ENCODE results near the gene ANKS3. TPM values are rescaled to one million over a fixed set of nuclear protein-coding genes. Genes with fewer than 3 reads are reported as not detected.
A peak's percentile ranks its signal among the peaks of the same experiment; 100 is the strongest.

ANKS3 gene
- total and polyA plus RNA-seq, 7 donors: 5.2 to 15.0 (median 9.1) TPM

DNA sequence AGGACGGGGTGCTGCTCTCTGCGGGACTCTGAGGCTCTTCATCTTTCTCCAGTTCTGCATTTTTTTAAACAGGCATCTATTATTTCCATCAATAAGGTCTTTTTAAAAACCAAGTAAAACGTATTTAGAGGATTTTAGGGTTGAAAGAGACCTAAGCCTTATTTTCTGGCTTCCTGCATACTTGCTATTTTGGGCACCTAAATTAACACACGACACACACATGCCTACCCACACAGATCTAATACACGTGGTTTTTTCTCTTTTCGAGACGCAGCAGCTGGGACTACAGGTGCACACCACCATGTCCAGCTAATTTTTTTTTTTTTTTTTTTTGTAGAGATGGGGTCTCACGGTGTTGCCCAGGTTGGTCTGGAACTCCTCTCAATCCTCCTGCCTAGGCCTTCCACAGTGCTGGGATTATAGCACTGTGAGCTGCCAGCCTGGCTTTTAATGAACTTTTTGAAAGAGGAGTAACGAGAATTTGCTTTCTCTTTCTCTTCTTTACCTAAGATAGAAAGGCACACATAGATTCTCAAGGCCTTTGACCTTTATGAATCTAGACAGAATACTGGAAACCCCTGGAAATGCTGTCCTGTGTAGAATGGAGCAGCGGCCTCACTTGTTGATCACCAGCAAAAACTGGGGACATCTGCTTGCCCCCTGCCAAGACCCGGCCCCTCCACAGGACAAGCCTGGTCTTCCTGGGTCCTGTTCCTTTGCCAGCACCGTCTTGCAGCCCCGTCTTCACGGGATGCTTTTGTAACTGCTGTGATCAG lies 14.0 kb upstream of the ANKS3 start:
- Histone ChIP-seq H3K4me1 (peaks cover 9% of the 10 kb centered on the region), H3K9me3 (no peaks in the 10 kb centered on the region), H3K4me3 (no peak overlapping the region), H3K36me3 (ENCODE audit: insufficient read depth in 1 of 2, low read depth in 1 of 2) (peaks cover 2 to 41% of the 10 kb centered on the region in 2 donors), H3K27me3 (ENCODE audit: insufficient read depth in 3 of 3, low read length in 2 of 3) (peaks cover 0 to 1% (median 0%) of the 10 kb centered on the region in 3 donors), H3K27ac (no peak overlapping the region)
- ATAC-seq (no peak), DNase-seq (no peak)
- TF ChIP-seq, protein P1, sequence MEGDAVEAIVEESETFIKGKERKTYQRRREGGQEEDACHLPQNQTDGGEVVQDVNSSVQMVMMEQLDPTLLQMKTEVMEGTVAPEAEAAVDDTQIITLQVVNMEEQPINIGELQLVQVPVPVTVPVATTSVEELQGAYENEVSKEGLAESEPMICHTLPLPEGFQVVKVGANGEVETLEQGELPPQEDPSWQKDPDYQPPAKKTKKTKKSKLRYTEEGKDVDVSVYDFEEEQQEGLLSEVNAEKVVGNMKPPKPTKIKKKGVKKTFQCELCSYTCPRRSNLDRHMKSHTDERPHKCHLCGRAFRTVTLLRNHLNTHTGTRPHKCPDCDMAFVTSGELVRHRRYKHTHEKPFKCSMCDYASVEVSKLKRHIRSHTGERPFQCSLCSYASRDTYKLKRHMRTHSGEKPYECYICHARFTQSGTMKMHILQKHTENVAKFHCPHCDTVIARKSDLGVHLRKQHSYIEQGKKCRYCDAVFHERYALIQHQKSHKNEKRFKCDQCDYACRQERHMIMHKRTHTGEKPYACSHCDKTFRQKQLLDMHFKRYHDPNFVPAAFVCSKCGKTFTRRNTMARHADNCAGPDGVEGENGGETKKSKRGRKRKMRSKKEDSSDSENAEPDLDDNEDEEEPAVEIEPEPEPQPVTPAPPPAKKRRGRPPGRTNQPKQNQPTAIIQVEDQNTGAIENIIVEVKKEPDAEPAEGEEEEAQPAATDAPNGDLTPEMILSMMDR (IDR thresholded peaks at IDR 0.05): no peak
- 62 to 74% (median 68%) methylated on average over 14 of the region's 14 CpGs for WGBS, 3 donors
- intact Hi-C loops (cut with DNase I): no loop called here

DNA sequence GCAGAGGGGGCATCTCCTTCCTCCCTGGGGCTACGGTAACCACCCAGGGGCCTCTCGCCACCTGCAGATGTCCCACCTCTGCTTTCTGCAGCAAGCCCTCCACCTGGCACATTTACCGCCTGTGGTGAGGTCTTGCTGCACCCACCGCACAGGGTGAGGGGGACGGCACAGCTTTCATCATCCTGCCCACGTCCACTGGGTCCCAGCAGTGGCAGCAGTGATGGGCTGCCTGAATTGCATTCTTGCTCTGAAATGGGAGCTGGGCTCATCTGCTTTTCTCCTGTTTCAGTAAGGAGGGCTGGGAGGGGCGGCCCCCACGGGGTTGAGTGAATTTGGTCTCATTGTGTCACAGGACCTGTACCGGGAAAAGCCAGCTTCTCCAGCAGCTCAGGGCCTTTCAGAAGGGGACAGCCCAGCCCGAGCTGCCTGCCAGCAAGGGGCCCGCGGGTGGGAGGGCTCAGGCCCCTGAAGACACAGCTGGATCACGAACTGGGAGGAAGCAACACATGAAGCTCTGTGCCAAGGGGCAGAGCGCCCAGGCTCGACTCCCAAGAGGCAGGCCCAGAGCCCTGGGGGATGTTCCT lies 13.0 kb upstream of the ANKS3 start:
- no peak for DNase-seq
- peak; percentile 20 to 36 (median 30) for ATAC-seq
- WGBS, 3 donors: 28 to 46% (median 34%) methylated on average over 15 of the region's 15 CpGs
- H3K27me3 ChIP-seq (ENCODE audit: insufficient read depth in 3 of 3, low read length in 2 of 3): peaks cover 0 to 1% (median 0%) of the 10 kb centered on the region in 3 donors
- no peaks in the 10 kb centered on the region for H3K9me3 ChIP-seq
- H3K36me3 ChIP-seq (ENCODE audit: insufficient read depth in 1 of 2, low read depth in 1 of 2): peaks cover 0 to 31% of the 10 kb centered on the region in 2 donors
- TF ChIP-seq, protein P1 (IDR thresholded peaks at IDR 0.05): no peak
- H3K4me1 ChIP-seq: peaks cover 9% of the 10 kb centered on the region
- H3K4me3 ChIP-seq: no peak overlapping the region
- no peak overlapping the region for H3K27ac ChIP-seq
- intact Hi-C loops (cut with DNase I): no loop called here

DNA sequence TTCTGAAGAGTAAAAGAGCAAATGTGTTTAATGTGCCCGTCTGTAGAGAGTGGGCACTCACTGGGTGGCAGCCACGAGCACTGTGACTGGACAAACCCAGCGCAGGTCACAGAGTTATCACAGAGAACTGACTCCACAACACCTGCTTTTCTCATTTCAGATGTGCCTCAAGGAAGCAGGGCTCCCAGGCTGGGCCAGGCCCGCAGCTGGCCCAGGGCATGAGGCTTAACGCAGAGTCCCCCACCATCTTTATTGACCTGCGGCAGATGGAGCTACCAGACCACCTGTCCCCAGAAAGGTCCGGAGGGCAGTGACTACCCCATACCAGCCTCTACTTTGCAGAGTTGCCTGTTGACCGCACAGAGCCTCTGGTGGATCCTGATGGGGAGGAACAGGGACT lies 12.1 kb upstream of the ANKS3 start:
- DNase-seq (no peak), ATAC-seq (peak; percentile 17 to 55 (median 40))
- TF ChIP-seq, protein P1 (IDR thresholded peaks at IDR 0.05): no peak
- intact Hi-C loops (cut with DNase I): no loop called here
- WGBS, 3 donors: 54 to 63% (median 62%) methylated on average over 8 of the region's 8 CpGs
- H3K27ac ChIP-seq: no peak overlapping the region
- no peaks in the 10 kb centered on the region for H3K9me3 ChIP-seq
- no peak overlapping the region for H3K4me3 ChIP-seq
- H3K36me3 ChIP-seq (ENCODE audit: insufficient read depth in 1 of 2, low read depth in 1 of 2): peaks cover 0 to 22% of the 10 kb centered on the region in 2 donors
- H3K4me1 ChIP-seq: peaks cover 9% of the 10 kb centered on the region
- H3K27me3 ChIP-seq (ENCODE audit: insufficient read depth in 3 of 3, low read length in 2 of 3): peaks cover 0 to 1% (median 0%) of the 10 kb centered on the region in 3 donors

DNA sequence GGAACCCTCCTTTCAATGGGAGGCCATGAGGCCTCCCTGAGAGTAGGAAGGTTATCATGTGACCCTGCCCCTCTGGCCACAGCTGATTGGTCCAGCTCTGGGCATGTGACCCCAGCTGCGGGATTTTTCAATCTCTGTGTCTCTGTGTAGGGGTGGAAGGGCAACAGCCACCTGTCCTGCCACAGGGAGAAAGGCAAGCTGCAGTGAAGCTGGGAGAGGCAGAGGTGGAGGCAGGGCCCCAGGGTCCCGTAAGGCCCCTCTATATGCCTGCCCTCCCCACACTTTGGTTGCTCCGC lies 11.2 kb upstream of the ANKS3 start:
- Histone ChIP-seq H3K9me3 (no peaks in the 10 kb centered on the region), H3K36me3 (ENCODE audit: insufficient read depth in 1 of 2, low read depth in 1 of 2) (peaks cover 0 to 12% of the 10 kb centered on the region in 2 donors), H3K27ac (no peak overlapping the region), H3K27me3 (ENCODE audit: insufficient read depth in 3 of 3, low read length in 2 of 3) (peaks cover 0 to 1% (median 0%) of the 10 kb centered on the region in 3 donors), H3K4me1 (peaks cover 9% of the 10 kb centered on the region), H3K4me3 (no peak overlapping the region)
- ATAC-seq: no peak
- 78 to 85% (median 81%) methylated on average over 3 of the region's 3 CpGs for WGBS, 3 donors
- TF ChIP-seq, protein P1 (IDR thresholded peaks at IDR 0.05): no peak
- no peak for DNase-seq
- intact Hi-C loops (cut with DNase I): no loop called here

Data from psoas muscle (tissue), 8 donors.